HepG2 (cell line): ENCODE measurements around the gene SLC25A36. TPM values are rescaled to one million over a fixed set of nuclear protein-coding genes. Genes with fewer than 3 reads are reported as not detected.
A peak's percentile ranks its signal among the peaks of the same experiment; 100 is the strongest.

Experiments
- ATAC-seq: fragments of 200-7000 bp; cut with Tn5 transposase; 3 replicates; pipeline ENCODE4 v1.9.1; 2020; ENCODE audit warnings: mild to moderate bottlenecking, moderate library complexity
- BruUV-seq: library from RNA; stranded (reverse); fragments of 400-500 nt; replicated peaks from 2 replicates; lab custom pipeline; 2021; lab: Mats Ljungman, UMichigan
- CTCF ChIA-PET: fragments of 300-600 bp; formaldehyde crosslinking; extraction: SDS; loops from one replicate; lab custom pipeline; 2021; ENCODE audit warnings: low total read pairs, inconsistent platforms, low intra/inter-chr PET ratio; lab: Yijun Ruan, JAX
- POLR2A ChIA-PET: fragments of 350-600 bp; sonication (Branson Sonifier 250); formaldehyde crosslinking; loops from one replicate; lab custom pipeline; 2020; ENCODE audit warnings: antibody characterized with exemption, inconsistent platforms; lab: Yijun Ruan, JAX
- DNase-seq: peaks from one replicate; pipeline ENCODE4 v3.0.0-alpha.2; 2015; ENCODE audit warnings: low spot score
- FAIRE-seq: peaks from 3 replicates; lab custom pipeline; 2011; peaks lifted over from hg19 to GRCh38; lab: Jason Lieb, UNC
- H2AFZ ChIP-seq: one replicate; pipeline ENCODE4 v1.6.1; 2011; ENCODE audit warnings: low read length, inconsistent platforms
- H3K27ac ChIP-seq: fragments of 300-600 bp; 3 replicates; pipeline ENCODE4 v1.8.0; 2011; ENCODE audit warnings: mixed run types, mild to moderate bottlenecking, mixed read lengths, low read length, inconsistent platforms; ENCODE audit not compliant: insufficient read depth; ENCODE audit errors: extremely low read length
- H3K27me3 ChIP-seq, 2 experiments: fragments of 200-600 bp in 1 of 2; 2 replicates in 1 of 2; 3 replicates in 1 of 2; pipeline versions ENCODE4 v1.6.0 to v1.8.0; 2011; ENCODE audit warnings: low read length in 2 of 2, mild to moderate bottlenecking in 2 of 2, moderate library complexity in 2 of 2, inconsistent platforms in 1 of 2; ENCODE audit not compliant: insufficient read depth in 2 of 2, control insufficient read depth in 1 of 2
- H3K36me3 ChIP-seq, 2 experiments: fragments of 200-600 bp in 1 of 2; replicated peaks in 1 of 2; 2 replicates in 1 of 2; 3 replicates in 1 of 2; pipeline versions ENCODE4 v1.5.1 to v1.8.0; 2011; ENCODE audit warnings: low read length in 2 of 2, inconsistent platforms in 1 of 2; ENCODE audit not compliant: insufficient read depth in 2 of 2, control insufficient read depth in 1 of 2
- H3K4me1 ChIP-seq: 2 replicates; pipeline ENCODE4 v1.5.1; 2012; ENCODE audit warnings: low read length, inconsistent platforms; ENCODE audit not compliant: insufficient read depth
- H3K4me2 ChIP-seq: 2 replicates; pipeline ENCODE4 v1.6.0; 2011; ENCODE audit warnings: low read depth, low read length, inconsistent platforms
- H3K4me3 ChIP-seq, 3 experiments: fragments of 200-600 bp in 1 of 3; sonication (generic), shearing (Covaris generic) in 1 of 3; replicated peaks in 1 of 3; 2 replicates each; pipeline ENCODE4 v1.5.1; 2011 to 2016; ENCODE audit warnings: low read length in 3 of 3, inconsistent platforms in 2 of 3, low read depth in 2 of 3, mild to moderate bottlenecking in 2 of 3, control low read depth in 1 of 3, mixed read lengths in 1 of 3; ENCODE audit not compliant: insufficient read depth in 1 of 3
- H3K79me2 ChIP-seq: one replicate; pipeline ENCODE4 v1.6.1; 2011; ENCODE audit warnings: low read length, inconsistent platforms; ENCODE audit not compliant: insufficient read depth
- H3K9ac ChIP-seq: 2 replicates; pipeline ENCODE4 v1.6.0; 2011; ENCODE audit warnings: mild to moderate bottlenecking, low read depth, low read length, inconsistent platforms; ENCODE audit not compliant: insufficient read depth
- H3K9me3 ChIP-seq: 2 replicates; pipeline ENCODE4 v1.5.1; 2012; ENCODE audit warnings: mild to moderate bottlenecking, low read length
- H4K20me1 ChIP-seq: 2 replicates; pipeline ENCODE4 v1.6.0; 2011; ENCODE audit warnings: inconsistent platforms, mild to moderate bottlenecking, low read length, moderate library complexity; ENCODE audit not compliant: insufficient read depth
- FOSL2 ChIP-seq: sonication (generic); formaldehyde crosslinking; IDR thresholded peaks from 2 replicates; pipeline ENCODE4 v1.4.0; 2020; ENCODE audit warnings: missing genetic modification reagents
- GMEB1 ChIP-seq: sonication (generic); formaldehyde crosslinking; IDR thresholded peaks from 2 replicates; pipeline ENCODE4 v1.5.1; 2020; ENCODE audit warnings: missing genetic modification reagents, mild to moderate bottlenecking, borderline replicate concordance
- KDM2A ChIP-seq: sonication (generic); formaldehyde crosslinking; IDR thresholded peaks from 2 replicates; pipeline ENCODE4 v1.4.0; 2020; ENCODE audit warnings: low read depth, missing genetic modification reagents, borderline replicate concordance
- MATR3 ChIP-seq: sonication (generic); formaldehyde crosslinking; IDR thresholded peaks from 2 replicates; pipeline ENCODE4 v1.4.0; 2020; ENCODE audit warnings: missing genetic modification reagents
- RAD21 ChIP-seq: fragments of 450-650 bp; formaldehyde crosslinking; IDR thresholded peaks from 2 replicates; pipeline ENCODE4 v1.5.0; 2020; ENCODE audit warnings: mild to moderate bottlenecking
- SALL1 ChIP-seq: sonication (generic); formaldehyde crosslinking; IDR thresholded peaks from 2 replicates; pipeline ENCODE4 v1.8.0; 2022; ENCODE audit warnings: mild to moderate bottlenecking, missing genetic modification reagents
- TEAD3 ChIP-seq: optimal IDR thresholded peaks from 2 replicates; pipeline ENCODE3; 2016; ENCODE audit warnings: borderline replicate concordance
- YY1 ChIP-seq: IDR thresholded peaks from 2 replicates; pipeline ENCODE4 v1.6.1; 2011; ENCODE audit warnings: low read length, low read depth, moderate library complexity, mild to moderate bottlenecking; ENCODE audit not compliant: insufficient read depth, insufficient replicate concordance
- ZFY ChIP-seq: sonication (generic); formaldehyde crosslinking; IDR thresholded peaks from 2 replicates; pipeline ENCODE4 v1.4.0; 2020; ENCODE audit warnings: missing genetic modification reagents
- ZNF879 ChIP-seq: sonication (generic); formaldehyde crosslinking; IDR thresholded peaks from 2 replicates; pipeline ENCODE4 v1.8.1; 2023; ENCODE audit warnings: missing genetic modification reagents
- WGBS: methylation state at CpG from one replicate; pipeline ENCODE4 v1.1.6; 2017; ENCODE audit warnings: low lambda C conversion rate; 5-methylcytosine and 5-hydroxymethylcytosine counted together
- in situ Hi-C: cut with HindIII; loops from 2 replicates; pipeline ENCODE4 v1.10.0; 2017; ENCODE audit warnings: low pct_unique_long_range_greater_than_20kb; ENCODE audit not compliant: extremely low pct_ligation_motif_present
- intact Hi-C: fragments of 100-400 bp; cut with micrococcal nuclease; formaldehyde crosslinking; loops from one replicate; pipeline ENCODE4 v1.10.0; 2022; ENCODE audit not compliant: unreplicated experiment
- polyA plus RNA-seq, 8 experiments: library from polyadenylated mRNA; depleted of rRNA in 3 of 8; stranded (reverse) in 7 of 8; unstranded in 1 of 8; fragments of >200 nt; fragmentation: Illumina TruSeq in 4 of 8; extraction: Trizol in 4 of 8; gene quantifications; 2 replicates each; pipeline versions ENCODE4 v1.2.1 to v1.2.3, GENCODE V29; 2011 to 2016; ENCODE audit warnings: low read depth in 4 of 8, missing spikeins in 1 of 8, mixed read lengths in 1 of 8; ENCODE audit not compliant: insufficient read depth in 1 of 8
- total RNA-seq, 5 experiments: library from RNA; depleted of rRNA; stranded (reverse); fragments of >200 nt; fragmentation: Illumina TruSeq; extraction: Trizol; gene quantifications; 2 replicates each; pipeline ENCODE4 v1.2.3, GENCODE V29; 2016; ENCODE audit warnings: low read depth in 1 of 5
- TF ChIP-seq, protein P1 (sequence below): sonication (generic); formaldehyde crosslinking; IDR thresholded peaks from 2 replicates; pipeline ENCODE4 v1.8.1; 2023; ENCODE audit warnings: missing genetic modification reagents, inconsistent platforms, borderline replicate concordance

SLC25A36 gene
- total and polyA plus RNA-seq, 2 of the 13 experiments (the other 11 are each of a cell fraction or from before 2014, with no cell fraction given), result 30.6 to 85.6 TPM

DNA sequence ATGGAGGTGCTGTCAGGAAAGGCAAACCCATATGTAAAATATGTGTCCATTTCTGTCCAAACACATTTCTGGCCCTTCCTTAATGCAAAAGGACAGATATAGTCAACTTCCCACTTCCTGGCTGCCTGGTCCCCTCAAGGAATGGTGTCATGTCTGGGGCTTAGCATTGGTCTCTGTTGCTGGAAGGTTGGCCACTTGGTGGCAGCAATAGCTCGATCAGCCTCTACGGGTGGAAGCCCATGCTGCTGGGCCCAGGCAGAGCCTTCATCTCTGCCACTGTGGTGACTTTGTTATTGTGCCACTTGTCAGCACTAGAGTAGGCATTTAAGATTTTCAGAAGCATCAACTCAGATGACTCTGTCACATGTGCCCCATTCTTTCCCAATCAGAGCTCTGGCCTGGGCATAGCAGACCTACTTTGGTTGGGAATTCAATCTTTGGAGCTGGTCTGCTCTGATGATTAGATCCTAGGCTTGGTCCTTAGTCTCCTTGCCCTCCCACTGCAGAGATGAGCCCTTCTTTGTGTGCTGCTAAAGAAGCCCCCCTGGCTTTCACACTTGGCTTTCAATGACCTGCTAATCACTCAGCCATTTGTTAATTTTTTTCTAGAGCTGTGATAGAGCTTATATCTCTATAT, 58.5 kb downstream of the SLC25A36 start (continued):
- TF ChIP-seq GMEB1 (no peak), TEAD3 (CRISPR knock-in tag) (peak; percentile 37), YY1 (peak; percentile 14), RAD21 (CRISPR knock-in tag) (peak; percentile 65; the same call in 1 of the 2 replicates), SALL1 (0 out of 2 replicates have a peak, but pooled peaks have one; percentile 23), KDM2A (CRISPR knock-in tag) (peak; percentile 54; the same call in 1 of the 2 replicates), FOSL2 (0 out of 2 replicates have a peak, but pooled peaks have one; percentile 8), ZFY (CRISPR knock-in tag) (0 out of 2 replicates have a peak, but pooled peaks have one; percentile 18)

DNA sequence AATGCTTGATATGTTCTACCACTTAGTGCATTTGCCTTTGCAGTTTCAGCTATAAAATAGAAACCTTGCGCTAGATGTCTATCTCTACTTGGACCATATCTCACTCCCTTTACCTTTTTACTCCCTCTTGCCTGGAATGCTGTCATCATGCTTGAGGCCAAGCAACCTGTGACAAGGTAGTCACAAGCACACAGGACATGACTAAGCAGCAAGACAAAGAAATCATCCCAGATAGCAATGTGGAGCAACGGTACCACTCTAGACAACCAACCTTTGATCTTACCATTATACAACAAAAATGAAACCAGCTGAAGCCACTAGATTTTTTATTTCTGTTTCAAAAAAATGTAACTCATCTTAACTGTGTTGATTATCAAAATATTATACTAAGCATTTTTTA, 59.0 kb downstream of the SLC25A36 start:
- CTCF ChIA-PET, result interaction anchor here (0.6 to 2.1 kb wide), 3 partner anchors 102 to 191 kb away, joined by 3 to 26 read pairs (median 9); no protein-coding TSS in a partner anchor
- in situ Hi-C loops, result loop anchor here (5.0 to 10.0 kb wide), 2 partner anchors 104 to 192 kb away; no protein-coding TSS in a partner anchor
- TF ChIP-seq, protein P1, sequence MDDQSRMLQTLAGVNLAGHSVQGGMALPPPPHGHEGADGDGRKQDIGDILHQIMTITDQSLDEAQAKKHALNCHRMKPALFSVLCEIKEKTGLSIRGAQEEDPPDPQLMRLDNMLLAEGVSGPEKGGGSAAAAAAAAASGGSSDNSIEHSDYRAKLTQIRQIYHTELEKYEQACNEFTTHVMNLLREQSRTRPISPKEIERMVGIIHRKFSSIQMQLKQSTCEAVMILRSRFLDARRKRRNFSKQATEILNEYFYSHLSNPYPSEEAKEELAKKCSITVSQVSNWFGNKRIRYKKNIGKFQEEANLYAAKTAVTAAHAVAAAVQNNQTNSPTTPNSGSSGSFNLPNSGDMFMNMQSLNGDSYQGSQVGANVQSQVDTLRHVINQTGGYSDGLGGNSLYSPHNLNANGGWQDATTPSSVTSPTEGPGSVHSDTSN (CRISPR knock-in tag), result no peak
- TF ChIP-seq FOSL2 (peak; percentile 50), ZNF879 (CRISPR knock-in tag) (no peak), MATR3 (no peak), ZFY (CRISPR knock-in tag) (no peak)

More for the DNA sequence above, 59.0 kb downstream of the SLC25A36 start:
- Histone ChIP-seq H3K4me1 (no peaks in the 10 kb centered on the region), H3K79me2 (no peaks in the 10 kb centered on the region), H3K9me3 (peaks cover 4% of the 10 kb centered on the region; the same call in 1 of the 2 replicates), H3K4me3 (no peak overlapping the region), H3K36me3 (no peaks in the 10 kb centered on the region), H3K27ac (no peak overlapping the region), H3K27me3 (no peaks in the 10 kb centered on the region), H3K9ac (no peak overlapping the region), H2AFZ (no peak overlapping the region), H4K20me1 (no peaks in the 10 kb centered on the region), H3K4me2 (no peak overlapping the region)
- 25% methylated on average over 2 of the region's 2 CpGs for WGBS
- peak; percentile 60 for ATAC-seq
- intact Hi-C loops, result loop anchor here (1.0 to 2.0 kb wide), 3 partner anchors 78 to 192 kb away; no protein-coding TSS in a partner anchor
- POLR2A ChIA-PET, result no interaction called here
- peak; percentile 13 for DNase-seq
- BruUV-seq, result no TSS peak
- no peak for FAIRE-seq
